Left ventricle myocardium inferior (tissue), 1 donor: ENCODE data around the gene SLC27A4. TPM values are rescaled to one million over a fixed set of nuclear protein-coding genes. Genes with fewer than 3 reads are reported as not detected.

Experiments
- DNase-seq: peaks from one replicate; pipeline ENCODE4 v3.0.0-alpha.2; 2020
- H3K27ac ChIP-seq: fragments of 200-600 bp; replicated peaks from 2 replicates; pipeline ENCODE4 v1.8.0; 2021
- H3K27me3 ChIP-seq: fragments of 200-600 bp; 2 replicates; pipeline ENCODE4 v1.8.0; 2021; ENCODE audit warnings: low read depth
- H3K36me3 ChIP-seq: fragments of 200-600 bp; 2 replicates; pipeline ENCODE4 v1.8.0; 2021
- H3K4me1 ChIP-seq: fragments of 200-600 bp; 2 replicates; pipeline ENCODE4 v1.8.0; 2021
- H3K4me3 ChIP-seq: fragments of 200-600 bp; 2 replicates; pipeline ENCODE4 v1.8.0; 2021; ENCODE audit warnings: mild to moderate bottlenecking, moderate library complexity
- H3K9me3 ChIP-seq: fragments of 200-600 bp; replicated peaks from 2 replicates; pipeline ENCODE4 v1.8.0; 2021
- intact Hi-C: fragments of 100-400 bp; cut with micrococcal nuclease; formaldehyde crosslinking; loops from one replicate; pipeline ENCODE4 v1.11.0; 2022
- long read RNA-seq: library from polyadenylated mRNA; unstranded; transcript quantifications from one replicate; pipeline ENCODE4 v2.0.0, GENCODE V29; 2021
- total RNA-seq: library from RNA; stranded (reverse); fragmentation: NEBNext Ultra II Directional; extraction: Animal tissue kit (Norgen Biotek cat#: 25700); gene quantifications from one replicate; pipeline ENCODE4 v1.2.1, GENCODE V29; 2021
- TF ChIP-seq, protein P1 (sequence below): fragments of 200-600 bp; IDR thresholded peaks from 2 replicates; pipeline ENCODE4 v1.8.0; 2021; ENCODE audit warnings: antibody characterized with exemption, mild to moderate bottlenecking, borderline replicate concordance
- donor health status: DM: no; HTN: yes; CAD: no; lungs with severe emphysema.

Gene SLC27A4
- total RNA-seq: 18.8 TPM
- long read RNA-seq, transcript SLC27A4-201 (13 exons, 3,028 nt): major isoform, 26 of 56 reads
- long read RNA-seq, partial matches to known transcripts: 19 of 56 reads
- long read RNA-seq, other reads (novel, unspliced or antisense): 11 of 56 reads

- intact Hi-C loops: no loop called here
- peaks cover 21% of the 10 kb centered on the region for H3K4me1 ChIP-seq
- peak within 1 kb of the TSS; percentile 91 for H3K4me3 ChIP-seq
- H3K27me3 ChIP-seq: no peaks in the 10 kb centered on the region
- peak within 1 kb of the TSS; percentile 83 for H3K27ac ChIP-seq
- H3K9me3 ChIP-seq: no peaks in the 10 kb centered on the region
- TF ChIP-seq, protein P1, sequence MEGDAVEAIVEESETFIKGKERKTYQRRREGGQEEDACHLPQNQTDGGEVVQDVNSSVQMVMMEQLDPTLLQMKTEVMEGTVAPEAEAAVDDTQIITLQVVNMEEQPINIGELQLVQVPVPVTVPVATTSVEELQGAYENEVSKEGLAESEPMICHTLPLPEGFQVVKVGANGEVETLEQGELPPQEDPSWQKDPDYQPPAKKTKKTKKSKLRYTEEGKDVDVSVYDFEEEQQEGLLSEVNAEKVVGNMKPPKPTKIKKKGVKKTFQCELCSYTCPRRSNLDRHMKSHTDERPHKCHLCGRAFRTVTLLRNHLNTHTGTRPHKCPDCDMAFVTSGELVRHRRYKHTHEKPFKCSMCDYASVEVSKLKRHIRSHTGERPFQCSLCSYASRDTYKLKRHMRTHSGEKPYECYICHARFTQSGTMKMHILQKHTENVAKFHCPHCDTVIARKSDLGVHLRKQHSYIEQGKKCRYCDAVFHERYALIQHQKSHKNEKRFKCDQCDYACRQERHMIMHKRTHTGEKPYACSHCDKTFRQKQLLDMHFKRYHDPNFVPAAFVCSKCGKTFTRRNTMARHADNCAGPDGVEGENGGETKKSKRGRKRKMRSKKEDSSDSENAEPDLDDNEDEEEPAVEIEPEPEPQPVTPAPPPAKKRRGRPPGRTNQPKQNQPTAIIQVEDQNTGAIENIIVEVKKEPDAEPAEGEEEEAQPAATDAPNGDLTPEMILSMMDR: no peak
- peaks cover 24% of the 10 kb centered on the region for H3K36me3 ChIP-seq
- DNase-seq: peak; percentile 68
Observed at GRCh38 chr9:128339761-128340690, at the start of gene SLC27A4. Gene SLC27A4 (plus strand): TSS chr9:128340527. CDS start chr9:128343133, 2,606 bp downstream.

- H3K27me3 ChIP-seq: no peaks in the 10 kb centered on the region
- no peak overlapping the region for H3K4me3 ChIP-seq
- H3K36me3 ChIP-seq: peaks cover 26% of the 10 kb centered on the region
- intact Hi-C loops: no loop called here
- DNase-seq: no peak
- no peaks in the 10 kb centered on the region for H3K9me3 ChIP-seq
- peaks cover 4% of the 10 kb centered on the region for H3K4me1 ChIP-seq
- no peak overlapping the region for H3K27ac ChIP-seq
- TF ChIP-seq, protein P1: no peak
Observed at GRCh38 chr9:128292009-128292408, 48.3 kb upstream of the SLC27A4 start.

DNA sequence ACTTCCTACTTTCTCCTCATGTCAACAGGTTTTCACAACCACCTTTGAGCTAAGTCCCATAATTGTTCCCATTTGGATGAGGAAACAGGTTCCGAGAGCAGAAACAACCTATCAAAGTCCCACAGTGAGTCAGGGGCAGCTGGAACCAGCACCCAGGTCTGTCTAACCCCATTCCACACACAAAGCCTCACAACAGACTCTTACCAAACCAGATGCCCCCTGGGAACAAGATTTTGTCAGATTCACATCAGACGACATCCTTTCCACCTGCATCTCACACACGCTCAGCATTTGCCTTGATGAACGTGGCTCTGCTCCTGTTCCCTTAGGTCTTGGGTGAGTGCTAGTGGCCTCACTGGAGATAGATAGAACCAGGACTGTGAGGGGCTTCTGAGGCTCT is 47.2 kb upstream of the SLC27A4 start:
- no peak overlapping the region for H3K4me3 ChIP-seq
- intact Hi-C loops: no loop called here
- TF ChIP-seq, protein P1: no peak
- DNase-seq: no peak
- peaks cover 4% of the 10 kb centered on the region for H3K4me1 ChIP-seq
- H3K36me3 ChIP-seq: peaks cover 19% of the 10 kb centered on the region
- no peak overlapping the region for H3K27ac ChIP-seq
- no peaks in the 10 kb centered on the region for H3K9me3 ChIP-seq
- no peaks in the 10 kb centered on the region for H3K27me3 ChIP-seq

GRCh38 chr9:128294142-128294541 is 46.2 kb upstream of the SLC27A4 start:
- no peaks in the 10 kb centered on the region for H3K27me3 ChIP-seq
- intact Hi-C loops: no loop called here
- H3K36me3 ChIP-seq: peaks cover 12% of the 10 kb centered on the region
- H3K4me3 ChIP-seq: no peak overlapping the region
- H3K27ac ChIP-seq: no peak overlapping the region
- H3K9me3 ChIP-seq: no peaks in the 10 kb centered on the region
- DNase-seq: no peak
- TF ChIP-seq, protein P1: no peak
- peaks cover 4% of the 10 kb centered on the region for H3K4me1 ChIP-seq

GRCh38 chr9:128296340-128297220 is 43.7 kb upstream of the SLC27A4 start:
- Histone ChIP-seq H3K36me3 (peaks cover 7% of the 10 kb centered on the region), H3K4me1 (peaks cover 4% of the 10 kb centered on the region), H3K27me3 (no peaks in the 10 kb centered on the region), H3K4me3 (no peak overlapping the region), H3K27ac (no peak overlapping the region), H3K9me3 (no peaks in the 10 kb centered on the region)
- intact Hi-C loops: no loop called here
- no peak for DNase-seq
- TF ChIP-seq, protein P1: no peak
